Measurements from ENCODE around the gene B4GALT1.

- TF ChIP-seq, protein P1, sequence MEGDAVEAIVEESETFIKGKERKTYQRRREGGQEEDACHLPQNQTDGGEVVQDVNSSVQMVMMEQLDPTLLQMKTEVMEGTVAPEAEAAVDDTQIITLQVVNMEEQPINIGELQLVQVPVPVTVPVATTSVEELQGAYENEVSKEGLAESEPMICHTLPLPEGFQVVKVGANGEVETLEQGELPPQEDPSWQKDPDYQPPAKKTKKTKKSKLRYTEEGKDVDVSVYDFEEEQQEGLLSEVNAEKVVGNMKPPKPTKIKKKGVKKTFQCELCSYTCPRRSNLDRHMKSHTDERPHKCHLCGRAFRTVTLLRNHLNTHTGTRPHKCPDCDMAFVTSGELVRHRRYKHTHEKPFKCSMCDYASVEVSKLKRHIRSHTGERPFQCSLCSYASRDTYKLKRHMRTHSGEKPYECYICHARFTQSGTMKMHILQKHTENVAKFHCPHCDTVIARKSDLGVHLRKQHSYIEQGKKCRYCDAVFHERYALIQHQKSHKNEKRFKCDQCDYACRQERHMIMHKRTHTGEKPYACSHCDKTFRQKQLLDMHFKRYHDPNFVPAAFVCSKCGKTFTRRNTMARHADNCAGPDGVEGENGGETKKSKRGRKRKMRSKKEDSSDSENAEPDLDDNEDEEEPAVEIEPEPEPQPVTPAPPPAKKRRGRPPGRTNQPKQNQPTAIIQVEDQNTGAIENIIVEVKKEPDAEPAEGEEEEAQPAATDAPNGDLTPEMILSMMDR (conservative IDR thresholded peaks at IDR 0.05 in 1 of 2, IDR thresholded peaks at IDR 0.05 in 1 of 2; ENCODE audit: extremely low read depth in 1 of 2, insufficient read depth in 1 of 2, low read depth in 1 of 2, low read length in 2 of 2) = no peak
- TF ChIP-seq EZH2 (IDR thresholded peaks at IDR 0.05; ENCODE audit: borderline replicate concordance, low read length) = no peak
Observed at GRCh38 chr9:33185406-33185805, 18.3 kb upstream of the B4GALT1 start.

Measured in mammary epithelial cell (primary cell).